Endothelial cell of umbilical vein (primary cell): ENCODE results near the gene CLDN22. TPM values are rescaled to one million over a fixed set of nuclear protein-coding genes. Genes with fewer than 3 reads are reported as not detected.

Experiments used
- BruUV-seq: library from RNA; stranded (reverse); fragments of 400-500 nt; replicated peaks from 2 replicates; lab custom pipeline; 2021; lab: Mats Ljungman, UMichigan
- CTCF ChIA-PET: fragments of 300-600, 350-600 bp; sonication (Branson Sonifier 250); formaldehyde crosslinking; loops from one replicate; lab custom pipeline; 2021; ENCODE audit warnings: antibody characterized with exemption, inconsistent platforms; lab: Charles Lee
- POLR2A ChIA-PET: fragments of 300-600, 350-600 bp; sonication (Branson Sonifier 250); formaldehyde crosslinking; loops from one replicate; lab custom pipeline; 2021; ENCODE audit warnings: antibody characterized with exemption, inconsistent platforms; lab: Charles Lee
- DNase-seq: peaks from one replicate; pipeline ENCODE4 v3.0.0-alpha.2; 2011; ENCODE audit warnings: low read depth, low spot score
- FAIRE-seq: peaks from 2 replicates; lab custom pipeline; 2011; peaks lifted over from hg19 to GRCh38; lab: Jason Lieb, UNC
- H2AFZ ChIP-seq: 2 replicates; pipeline ENCODE4 v1.6.0; 2012; ENCODE audit warnings: low read depth, low read length, control low read depth, inconsistent platforms
- H3K27ac ChIP-seq: 2 replicates; pipeline ENCODE4 v1.5.1; 2011; ENCODE audit warnings: low read depth, mild to moderate bottlenecking, control low read depth, low read length, moderate library complexity; ENCODE audit not compliant: insufficient read depth
- H3K27me3 ChIP-seq, 2 experiments: 2 replicates each; pipeline versions ENCODE4 v1.6.0 to v1.6.1; 2011; ENCODE audit warnings: low read length in 2 of 2, mixed read lengths in 1 of 2; ENCODE audit not compliant: control insufficient read depth in 2 of 2, insufficient read depth in 2 of 2
- H3K36me3 ChIP-seq, 2 experiments: 2 replicates in 1 of 2; 3 replicates in 1 of 2; pipeline ENCODE4 v1.5.1; 2011; ENCODE audit warnings: low read length in 2 of 2, mild to moderate bottlenecking in 1 of 2, moderate library complexity in 1 of 2; ENCODE audit not compliant: control insufficient read depth in 2 of 2, insufficient read depth in 2 of 2; ENCODE audit errors: extremely low read depth in 1 of 2
- H3K4me1 ChIP-seq: 3 replicates; pipeline ENCODE4 v1.5.1; 2011; ENCODE audit warnings: mild to moderate bottlenecking, low read length; ENCODE audit not compliant: control insufficient read depth, insufficient read depth; ENCODE audit errors: extremely low read depth
- H3K4me2 ChIP-seq: 2 replicates; pipeline ENCODE4 v1.6.1; 2011; ENCODE audit warnings: low read length, control low read depth, mixed read lengths; ENCODE audit not compliant: insufficient read depth
- H3K4me3 ChIP-seq, 3 experiments: fragments of 200-600 bp in 1 of 3; sonication (generic), shearing (Covaris generic) in 1 of 3; replicated peaks in 1 of 3; 2 replicates each; pipeline ENCODE4 v1.5.1; 2011 to 2016; ENCODE audit warnings: control low read depth in 3 of 3, low read length in 3 of 3, mild to moderate bottlenecking in 2 of 3, inconsistent platforms in 1 of 3, low read depth in 1 of 3, moderate library complexity in 1 of 3; ENCODE audit not compliant: insufficient read depth in 1 of 3
- H3K79me2 ChIP-seq: 2 replicates; pipeline ENCODE4 v1.6.0; 2012; ENCODE audit warnings: low read length, inconsistent platforms; ENCODE audit not compliant: control insufficient read depth, insufficient read depth
- H3K9ac ChIP-seq: replicated peaks from 2 replicates; pipeline ENCODE3; 2011; ENCODE audit warnings: low read length, control low read depth; ENCODE audit not compliant: insufficient read depth; ENCODE audit errors: extremely low read depth
- H3K9me1 ChIP-seq: replicated peaks from 3 replicates; pipeline ENCODE4 v1.6.0; 2011; ENCODE audit warnings: mild to moderate bottlenecking, low read length; ENCODE audit not compliant: control insufficient read depth, insufficient read depth; ENCODE audit errors: extremely low read depth
- H3K9me3 ChIP-seq: replicated peaks from 2 replicates; pipeline ENCODE4 v1.5.1; 2012; ENCODE audit warnings: low read length, inconsistent platforms; ENCODE audit not compliant: control insufficient read depth, insufficient read depth
- H4K20me1 ChIP-seq: replicated peaks from 2 replicates; pipeline ENCODE3; 2011; ENCODE audit warnings: mild to moderate bottlenecking, low read length; ENCODE audit not compliant: control insufficient read depth, insufficient read depth; ENCODE audit errors: extremely low read depth
- EZH2 ChIP-seq: IDR thresholded peaks from 2 replicates; pipeline ENCODE4 v1.6.1; 2012; ENCODE audit warnings: borderline replicate concordance, low read depth, mild to moderate bottlenecking, moderate library complexity, low read length, inconsistent platforms; ENCODE audit not compliant: severe bottlenecking
- FOS ChIP-seq: IDR thresholded peaks from 2 replicates; pipeline ENCODE4 v1.6.1; 2011; ENCODE audit warnings: mild to moderate bottlenecking, low read length, moderate library complexity, borderline replicate concordance; ENCODE audit not compliant: insufficient read depth
- GATA2 ChIP-seq: IDR thresholded peaks from 2 replicates; pipeline ENCODE4 v1.7.0; 2011; ENCODE audit warnings: low read depth, mild to moderate bottlenecking, moderate library complexity, mixed read lengths, low read length; ENCODE audit not compliant: insufficient read length, insufficient read depth
- JUN ChIP-seq: IDR thresholded peaks from 2 replicates; pipeline ENCODE4 v1.6.1; 2011; ENCODE audit warnings: borderline replicate concordance, low read depth; ENCODE audit not compliant: insufficient read length, insufficient read depth
- MYC ChIP-seq: IDR thresholded peaks from one replicate; pipeline ENCODE4 v1.6.1; 2011; ENCODE audit warnings: mild to moderate bottlenecking, low read depth, low read length
- POLR2A ChIP-seq: IDR thresholded peaks from 2 replicates; pipeline ENCODE4 v1.6.1; 2012; ENCODE audit warnings: low read depth, mild to moderate bottlenecking, control low read depth, low read length
- POLR2AphosphoS5 ChIP-seq: IDR thresholded peaks from 2 replicates; pipeline ENCODE4 v1.6.1; 2012; ENCODE audit warnings: low read depth, mild to moderate bottlenecking, control low read depth, low read length, moderate library complexity; ENCODE audit not compliant: insufficient read depth
- dilution Hi-C: fragments of 300-500 bp; cut with MboI; formaldehyde crosslinking; loops from one replicate; pipeline ENCODE4 v1.15.0; 2019; ENCODE audit warnings: low sequenced_read_pairs; ENCODE audit not compliant: extremely low pct_ligation_motif_present
- intact Hi-C: fragments of 100-400 bp; cut with micrococcal nuclease; formaldehyde crosslinking; loops from one replicate; pipeline ENCODE4 v1.10.0; 2022
- polyA plus RNA-seq, 4 experiments: library from polyadenylated mRNA; depleted of rRNA in 3 of 4; stranded (reverse) in 3 of 4; unstranded in 1 of 4; fragments of >200 nt; gene quantifications; 2 replicates each; pipeline versions ENCODE4 v1.2.1 to v1.2.3, GENCODE V29; 2011 to 2012; ENCODE audit warnings: missing spikeins in 1 of 4
- total RNA-seq: library from RNA; stranded (reverse); gene quantifications from 2 replicates; pipeline ENCODE4 v1.2.3, GENCODE V29; 2021
- TF ChIP-seq, protein P1 (sequence below): IDR thresholded peaks from 2 replicates; pipeline ENCODE4 v1.6.1; 2011; ENCODE audit not compliant: insufficient read depth, insufficient read length
- TF ChIP-seq, protein P2 (sequence below), 2 donors: IDR thresholded peaks; 1 replicate in 1 of 2; 2 replicates in 1 of 2; pipeline ENCODE4 v1.5.1; 2011; ENCODE audit warnings: low read length in 2 of 2, mild to moderate bottlenecking in 2 of 2, moderate library complexity in 2 of 2, control low read depth in 1 of 2, inconsistent platforms in 1 of 2, low read depth in 1 of 2; ENCODE audit not compliant: insufficient read depth in 1 of 2; ENCODE audit errors: extremely low read depth in 1 of 2

Gene CLDN22
- total and polyA plus RNA-seq, 2 donors (not counting 3 experiments of a cell fraction or from before 2014, with no cell fraction given) = not detected

DNA sequence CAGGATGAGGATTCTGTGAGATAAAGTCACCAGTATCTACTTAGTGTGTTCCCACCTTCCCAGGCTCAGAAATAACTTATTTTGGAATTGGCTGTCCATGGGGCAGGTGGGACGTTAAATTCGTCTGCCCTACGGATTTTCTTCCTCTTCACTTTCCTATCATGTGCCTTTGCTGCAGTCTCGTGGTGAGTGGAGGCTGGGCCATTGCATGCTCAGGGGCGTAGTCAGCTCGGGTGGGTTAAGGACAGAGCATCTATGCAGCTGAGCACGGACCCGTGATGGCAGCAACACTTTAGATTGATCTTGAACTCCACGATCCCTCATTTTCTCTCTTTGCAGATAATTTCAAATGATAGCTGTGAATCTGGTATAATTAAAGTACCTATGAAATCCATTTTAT is 51.5 kb downstream of the CLDN22 start:
- dilution Hi-C loops (loop anchor here (25.0 kb wide), 1 partner anchor 356 kb away; the partner anchor contains the start of gene DCTD), intact Hi-C loops (no loop called here)
- no peaks in the 10 kb centered on the region for H4K20me1 ChIP-seq
- no peaks in the 10 kb centered on the region for H3K9me3 ChIP-seq
- no peak overlapping the region for H2AFZ ChIP-seq
- H3K27ac ChIP-seq = no peak overlapping the region
- no peak overlapping the region for H3K9ac ChIP-seq
- ChIA-PET CTCF (interaction anchor here (1.0 to 3.0 kb wide), 2 partner anchors 12 to 330 kb away, joined by 3 to 11 read pairs; no protein-coding TSS in a partner anchor), POLR2A (no interaction called here)
- peaks cover 8 to 10% of the 10 kb centered on the region in 2 experiments for H3K36me3 ChIP-seq
- H3K4me3 ChIP-seq = no peak overlapping the region
- no peaks in the 10 kb centered on the region for H3K79me2 ChIP-seq
- no peaks in the 10 kb centered on the region for H3K4me1 ChIP-seq
- TF ChIP-seq, protein P1, sequence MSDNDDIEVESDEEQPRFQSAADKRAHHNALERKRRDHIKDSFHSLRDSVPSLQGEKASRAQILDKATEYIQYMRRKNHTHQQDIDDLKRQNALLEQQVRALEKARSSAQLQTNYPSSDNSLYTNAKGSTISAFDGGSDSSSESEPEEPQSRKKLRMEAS = no peak
- TF ChIP-seq POLR2A (no peak), EZH2 (no peak), MYC (no peak), POLR2AphosphoS5 (no peak), GATA2 (no peak), JUN (no peak), FOS (no peak)
- TF ChIP-seq, protein P2, sequence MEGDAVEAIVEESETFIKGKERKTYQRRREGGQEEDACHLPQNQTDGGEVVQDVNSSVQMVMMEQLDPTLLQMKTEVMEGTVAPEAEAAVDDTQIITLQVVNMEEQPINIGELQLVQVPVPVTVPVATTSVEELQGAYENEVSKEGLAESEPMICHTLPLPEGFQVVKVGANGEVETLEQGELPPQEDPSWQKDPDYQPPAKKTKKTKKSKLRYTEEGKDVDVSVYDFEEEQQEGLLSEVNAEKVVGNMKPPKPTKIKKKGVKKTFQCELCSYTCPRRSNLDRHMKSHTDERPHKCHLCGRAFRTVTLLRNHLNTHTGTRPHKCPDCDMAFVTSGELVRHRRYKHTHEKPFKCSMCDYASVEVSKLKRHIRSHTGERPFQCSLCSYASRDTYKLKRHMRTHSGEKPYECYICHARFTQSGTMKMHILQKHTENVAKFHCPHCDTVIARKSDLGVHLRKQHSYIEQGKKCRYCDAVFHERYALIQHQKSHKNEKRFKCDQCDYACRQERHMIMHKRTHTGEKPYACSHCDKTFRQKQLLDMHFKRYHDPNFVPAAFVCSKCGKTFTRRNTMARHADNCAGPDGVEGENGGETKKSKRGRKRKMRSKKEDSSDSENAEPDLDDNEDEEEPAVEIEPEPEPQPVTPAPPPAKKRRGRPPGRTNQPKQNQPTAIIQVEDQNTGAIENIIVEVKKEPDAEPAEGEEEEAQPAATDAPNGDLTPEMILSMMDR (IDR thresholded peaks at IDR 0.05; ENCODE audit: extremely low read depth in 1 of 2, insufficient read depth in 1 of 2, low read depth in 1 of 2, low read length in 2 of 2) = no peak
- no peaks in the 10 kb centered on the region for H3K27me3 ChIP-seq
- FAIRE-seq (no peak), DNase-seq (no peak)
- no TSS peak for BruUV-seq
- no peaks in the 10 kb centered on the region for H3K9me1 ChIP-seq
- no peak overlapping the region for H3K4me2 ChIP-seq

Other genes starting within 250 kb of the CLDN22 start
- 51.8 and 52.2 TPM in 2 replicates for gene WWC2, start 221.0 kb downstream of the CLDN22 start, total RNA-seq
- 10.2 and 12.9 TPM in 2 replicates for gene WWC2, start 221.0 kb downstream of the CLDN22 start, polyA plus RNA-seq
- gene CLDN24, start 2.1 kb upstream of the CLDN22 start, total RNA-seq = not detected in 2 replicates
- gene CLDN24, start 2.1 kb upstream of the CLDN22 start, polyA plus RNA-seq = not detected in 2 replicates
- gene CDKN2AIP, start 124.4 kb upstream of the CLDN22 start, total RNA-seq = 10.4 and 12.8 TPM in 2 replicates
- 4.7 and 5.1 TPM in 2 replicates for gene CDKN2AIP, start 124.4 kb upstream of the CLDN22 start, polyA plus RNA-seq
- 7.0 and 8.4 TPM in 2 replicates for gene ING2, start 184.8 kb upstream of the CLDN22 start, total RNA-seq
- gene ING2, start 184.8 kb upstream of the CLDN22 start, polyA plus RNA-seq = 1.9 and 2.7 TPM in 2 replicates